ENCODE results near the gene TREML4. TPM values are rescaled to one million over a fixed set of nuclear protein-coding genes. Genes with fewer than 3 reads are reported as not detected.
A peak's percentile ranks its signal among the peaks of the same experiment; 100 is the strongest.

TREML4 gene
- total and polyA plus RNA-seq, 9 of the 15 experiments (the other 6 are each of a cell fraction or from before 2014, with no cell fraction given), result not detected

- TF ChIP-seq CREB3 (tag; conservative IDR thresholded peaks at IDR 0.05; ENCODE audit: low read depth), result no peak
- no peak for TF ChIP-seq MEF2A (IDR thresholded peaks at IDR 0.05; ENCODE audit: control insufficient read depth, low read depth, low read length)
- TF ChIP-seq ZBTB12 (CRISPR knock-in tag; IDR thresholded peaks at IDR 0.05), result no peak
- no peak for TF ChIP-seq KDM1A (IDR thresholded peaks at IDR 0.05)
- TF ChIP-seq WHSC1 (IDR thresholded peaks at IDR 0.05; ENCODE audit: low read length), result no peak
- TF ChIP-seq TAL1 (IDR thresholded peaks at IDR 0.05), result peak; percentile 49
- no peak for TF ChIP-seq ZKSCAN1 (IDR thresholded peaks at IDR 0.05; ENCODE audit: low read depth, low read length)
- peak; percentile 95 for TF ChIP-seq TRIM28 (IDR thresholded peaks at IDR 0.05)
- TF ChIP-seq, protein P1, sequence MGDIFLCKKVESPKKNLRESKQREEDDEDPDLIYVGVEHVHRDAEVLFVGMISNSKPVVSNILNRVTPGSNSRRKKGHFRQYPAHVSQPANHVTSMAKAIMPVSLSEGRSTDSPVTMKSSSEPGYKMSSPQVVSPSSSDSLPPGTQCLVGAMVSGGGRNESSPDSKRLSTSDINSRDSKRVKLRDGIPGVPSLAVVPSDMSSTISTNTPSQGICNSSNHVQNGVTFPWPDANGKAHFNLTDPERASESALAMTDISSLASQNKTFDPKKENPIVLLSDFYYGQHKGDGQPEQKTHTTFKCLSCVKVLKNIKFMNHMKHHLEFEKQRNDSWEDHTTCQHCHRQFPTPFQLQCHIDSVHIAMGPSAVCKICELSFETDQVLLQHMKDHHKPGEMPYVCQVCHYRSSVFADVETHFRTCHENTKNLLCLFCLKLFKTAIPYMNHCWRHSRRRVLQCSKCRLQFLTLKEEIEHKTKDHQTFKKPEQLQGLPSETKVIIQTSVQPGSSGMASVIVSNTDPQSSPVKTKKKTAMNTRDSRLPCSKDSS (IDR thresholded peaks at IDR 0.05; ENCODE audit: low read depth, partially characterized antibody), result peak; percentile 96
- peak; percentile 97 for TF ChIP-seq FOSL1 (tag; conservative IDR thresholded peaks at IDR 0.05)
- peak; percentile 57 for TF ChIP-seq TCF3 (CRISPR knock-in tag; IDR thresholded peaks at IDR 0.05)
- TF ChIP-seq NCOA1 (IDR thresholded peaks at IDR 0.05; ENCODE audit: low read depth), result peak; percentile 48; the same call in 1 of the 2 replicates
- no peak for TF ChIP-seq ZBTB17 (CRISPR knock-in tag; IDR thresholded peaks at IDR 0.05)
- TF ChIP-seq CEBPG (CRISPR knock-in tag; IDR thresholded peaks at IDR 0.05), result no peak
- TF ChIP-seq CEBPG (tag; conservative IDR thresholded peaks at IDR 0.05 in 1 of 2, IDR thresholded peaks at IDR 0.05 in 1 of 2), result peak in 1 of 2 experiments; percentile 40; a peak in 1 of 4 replicates
- TF ChIP-seq E2F3 (CRISPR knock-in tag; IDR thresholded peaks at IDR 0.05), result no peak
- no peak for TF ChIP-seq TRIM25 (IDR thresholded peaks at IDR 0.05; ENCODE audit: borderline replicate concordance)
- peak; percentile 75 for TF ChIP-seq ARID1B (IDR thresholded peaks at IDR 0.05)
- TF ChIP-seq ZNF717 (CRISPR knock-in tag; IDR thresholded peaks at IDR 0.05), result no peak
- peak; percentile 57; the same call in 1 of the 2 replicates for TF ChIP-seq XRCC3 (IDR thresholded peaks at IDR 0.05)
- TF ChIP-seq, protein P2, sequence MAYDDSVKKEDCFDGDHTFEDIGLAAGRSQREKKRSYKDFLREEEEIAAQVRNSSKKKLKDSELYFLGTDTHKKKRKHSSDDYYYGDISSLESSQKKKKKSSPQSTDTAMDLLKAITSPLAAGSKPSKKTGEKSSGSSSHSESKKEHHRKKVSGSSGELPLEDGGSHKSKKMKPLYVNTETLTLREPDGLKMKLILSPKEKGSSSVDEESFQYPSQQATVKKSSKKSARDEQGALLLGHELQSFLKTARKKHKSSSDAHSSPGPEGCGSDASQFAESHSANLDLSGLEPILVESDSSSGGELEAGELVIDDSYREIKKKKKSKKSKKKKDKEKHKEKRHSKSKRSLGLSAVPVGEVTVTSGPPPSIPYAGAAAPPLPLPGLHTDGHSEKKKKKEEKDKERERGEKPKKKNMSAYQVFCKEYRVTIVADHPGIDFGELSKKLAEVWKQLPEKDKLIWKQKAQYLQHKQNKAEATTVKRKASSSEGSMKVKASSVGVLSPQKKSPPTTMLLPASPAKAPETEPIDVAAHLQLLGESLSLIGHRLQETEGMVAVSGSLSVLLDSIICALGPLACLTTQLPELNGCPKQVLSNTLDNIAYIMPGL (CRISPR knock-in tag; IDR thresholded peaks at IDR 0.05), result no peak
- TF ChIP-seq, protein P3, sequence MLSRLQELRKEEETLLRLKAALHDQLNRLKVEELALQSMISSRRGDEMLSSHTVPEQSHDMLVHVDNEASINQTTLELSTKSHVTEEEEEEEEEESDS (CRISPR knock-in tag; IDR thresholded peaks at IDR 0.05), result no peak
- no peak for TF ChIP-seq U2AF2 (optimal IDR thresholded peaks at IDR 0.05; ENCODE audit: low read depth, low read length)
Observed at GRCh38 chr6:41214559-41215238, 13.4 kb upstream of the TREML4 start (continued).
